HG03520 (cell line): ENCODE measurements around the gene CERS4.
"Not testable (repeated sequence)": the region's sequence is repeated elsewhere in the genome, so short reads cannot be mapped to it uniquely, and the experiment has no call there.

Experiments used
- ATAC-seq: cut with Tn5 transposase; IDR thresholded peaks from one replicate; pipeline ENCODE4 v1.9.1; 2021; ENCODE audit warnings: mild to moderate bottlenecking, moderate library complexity; ENCODE audit not compliant: unreplicated experiment

Gene CERS4

GRCh38 chr19:8240274-8241229 is 31.4 kb downstream of the CERS4 start:
- no peak for ATAC-seq

GRCh38 chr19:8241646-8242045 is 32.5 kb downstream of the CERS4 start:
- ATAC-seq = no peak

GRCh38 chr19:8242211-8242821 is 33.1 kb downstream of the CERS4 start:
- ATAC-seq = no peak

- ATAC-seq = no peak
These were observed 34.0 kb downstream of the CERS4 start for GRCh38 chr19:8243146-8243545.

- ATAC-seq = no peak
These were observed 35.3 kb downstream of the CERS4 start for GRCh38 chr19:8244442-8244841.

- ATAC-seq = no peak
These were observed 37.0 kb downstream of the CERS4 start for GRCh38 chr19:8245869-8246835.

- not testable (repeated sequence) for ATAC-seq
These were observed 38.1 kb downstream of the CERS4 start for GRCh38 chr19:8247129-8247890.

- no peak for ATAC-seq
These were observed 39.5 kb downstream of the CERS4 start for GRCh38 chr19:8248348-8249328.

- no peak for ATAC-seq
These were observed 41.4 kb downstream of the CERS4 start for GRCh38 chr19:8250596-8250995.

- no peak for ATAC-seq
These were observed 41.9 kb downstream of the CERS4 start for GRCh38 chr19:8251025-8251472.

- ATAC-seq = no peak
These were observed 43.9 kb downstream of the CERS4 start for GRCh38 chr19:8252922-8253589.

GRCh38 chr19:8253678-8254077 is 44.5 kb downstream of the CERS4 start:
- no peak for ATAC-seq

- no peak for ATAC-seq
These were observed 45.3 kb downstream of the CERS4 start for GRCh38 chr19:8254286-8255001.

- ATAC-seq = no peak
These were observed 46.4 kb downstream of the CERS4 start for GRCh38 chr19:8255426-8256125.

GRCh38 chr19:8256276-8257051 is 47.3 kb downstream of the CERS4 start:
- no peak for ATAC-seq

- no peak for ATAC-seq
These were observed 47.9 kb downstream of the CERS4 start for GRCh38 chr19:8257052-8257443.
